H9 (cell line): ENCODE data around the gene KCNJ15. TPM values are rescaled to one million over a fixed set of nuclear protein-coding genes. Genes with fewer than 3 reads are reported as not detected.

Experiments used
- DNase-seq: peaks from one replicate; pipeline ENCODE4 v3.0.0-alpha.2; 2017
- H2AFZ ChIP-seq: one replicate; pipeline ENCODE4 v1.6.1; 2013; ENCODE audit warnings: mild to moderate bottlenecking, low read length, control low read depth, moderate library complexity
- H2AK5ac ChIP-seq: 2 replicates; pipeline ENCODE4 v1.6.1; 2013; ENCODE audit warnings: low read length, control low read depth, mixed read lengths; ENCODE audit not compliant: insufficient read length
- H2BK120ac ChIP-seq: one replicate; pipeline ENCODE4 v1.6.1; 2013; ENCODE audit warnings: low read depth, mild to moderate bottlenecking, low read length, control low read depth, inconsistent platforms; ENCODE audit not compliant: poor library complexity, severe bottlenecking
- H2BK12ac ChIP-seq: 2 replicates; pipeline ENCODE4 v1.6.1; 2013; ENCODE audit warnings: low read length, control low read depth, mixed read lengths, low read depth; ENCODE audit not compliant: insufficient read length
- H2BK15ac ChIP-seq: 2 replicates; pipeline ENCODE4 v1.6.1; 2013; ENCODE audit warnings: low read depth, low read length, control low read depth
- H2BK20ac ChIP-seq: one replicate; pipeline ENCODE4 v1.6.1; 2013; ENCODE audit warnings: low read depth, mild to moderate bottlenecking, low read length, control low read depth, inconsistent platforms; ENCODE audit not compliant: poor library complexity, severe bottlenecking
- H2BK5ac ChIP-seq: 2 replicates; pipeline ENCODE4 v1.6.1; 2013; ENCODE audit warnings: low read length, control low read depth, mixed read lengths; ENCODE audit not compliant: insufficient read length
- H3K14ac ChIP-seq: 2 replicates; pipeline ENCODE4 v1.6.1; 2013; ENCODE audit warnings: low read length, control low read depth; ENCODE audit not compliant: insufficient read depth
- H3K18ac ChIP-seq: 2 replicates; pipeline ENCODE4 v1.6.1; 2013; ENCODE audit warnings: low read depth, mild to moderate bottlenecking, mixed read lengths, low read length, control low read depth; ENCODE audit not compliant: insufficient read length
- H3K23ac ChIP-seq: 2 replicates; pipeline ENCODE4 v1.6.1; 2013; ENCODE audit warnings: low read length, control low read depth, mixed read lengths, low read depth; ENCODE audit not compliant: insufficient read length
- H3K23me2 ChIP-seq: 2 replicates; pipeline ENCODE4 v1.6.1; 2013; ENCODE audit warnings: low read depth, mild to moderate bottlenecking, mixed read lengths, low read length, control low read depth; ENCODE audit not compliant: insufficient read length, poor library complexity, severe bottlenecking
- H3K27ac ChIP-seq: 2 replicates; pipeline ENCODE4 v1.5.1; 2013; ENCODE audit warnings: low read length, control low read depth, mixed read lengths, low read depth; ENCODE audit not compliant: insufficient read length
- H3K27me3 ChIP-seq: 2 replicates; pipeline ENCODE4 v1.6.1; 2013; ENCODE audit warnings: low read length, control low read depth, inconsistent platforms; ENCODE audit not compliant: insufficient read depth
- H3K4ac ChIP-seq: 2 replicates; pipeline ENCODE4 v1.6.1; 2013; ENCODE audit warnings: low read depth, mild to moderate bottlenecking, control low read depth, inconsistent platforms, low read length, moderate library complexity
- H3K4me1 ChIP-seq: 2 replicates; pipeline ENCODE4 v1.6.1; 2013; ENCODE audit warnings: low read length, control low read depth, inconsistent platforms; ENCODE audit not compliant: insufficient read depth
- H3K4me2 ChIP-seq: 2 replicates; pipeline ENCODE4 v1.6.1; 2013; ENCODE audit warnings: low read length, control low read depth, mixed read lengths; ENCODE audit not compliant: insufficient read length, insufficient read depth
- H3K56ac ChIP-seq: 2 replicates; pipeline ENCODE4 v1.6.1; 2013; ENCODE audit warnings: low read depth, mild to moderate bottlenecking, mixed read lengths, low read length, control low read depth; ENCODE audit not compliant: insufficient read length
- H3K79me1 ChIP-seq: 2 replicates; pipeline ENCODE4 v1.6.1; 2013; ENCODE audit warnings: low read depth, mild to moderate bottlenecking, moderate library complexity, low read length, control low read depth, inconsistent platforms; ENCODE audit not compliant: insufficient read depth, poor library complexity, severe bottlenecking
- H3K79me2 ChIP-seq: 2 replicates; pipeline ENCODE4 v1.6.1; 2013; ENCODE audit warnings: low read length, control low read depth, inconsistent platforms; ENCODE audit not compliant: insufficient read depth
- H3K9ac ChIP-seq: 2 replicates; pipeline ENCODE4 v1.6.1; 2013; ENCODE audit warnings: low read length, control low read depth, mixed read lengths; ENCODE audit not compliant: insufficient read length; ENCODE audit errors: extremely low read depth
- H3K9me3 ChIP-seq: one replicate; pipeline ENCODE4 v1.6.1; 2013; ENCODE audit warnings: low read depth, low read length, inconsistent platforms; ENCODE audit not compliant: control insufficient read depth
- H3T11ph ChIP-seq: one replicate; pipeline ENCODE4 v1.6.1; 2013; ENCODE audit warnings: mild to moderate bottlenecking, low read length, control low read depth, inconsistent platforms
- H4K20me1 ChIP-seq: one replicate; pipeline ENCODE4 v1.6.1; 2013; ENCODE audit not compliant: control insufficient read depth, insufficient read length, insufficient read depth
- H4K5ac ChIP-seq: 2 replicates; pipeline ENCODE4 v1.6.1; 2013; ENCODE audit warnings: low read depth, mild to moderate bottlenecking, mixed read lengths, low read length, control low read depth; ENCODE audit not compliant: insufficient read length
- H4K8ac ChIP-seq: replicated peaks from 2 replicates; pipeline ENCODE4 v1.6.1; 2013; ENCODE audit warnings: low read length, control low read depth, mixed read lengths, low read depth; ENCODE audit not compliant: insufficient read length
- H4K91ac ChIP-seq: 2 replicates; pipeline ENCODE4 v1.6.1; 2013; ENCODE audit warnings: low read depth, mild to moderate bottlenecking, moderate library complexity, mixed read lengths, low read length, control low read depth; ENCODE audit not compliant: insufficient read length
- H3K27ac Mint-ChIP-seq, 3 experiments: 2 replicates in 2 of 3; 3 replicates in 1 of 3; pipeline ENCODE4 v1.8.0; 2020 to 2021; ENCODE audit warnings: mixed read lengths in 3 of 3, mild to moderate bottlenecking in 1 of 3, moderate library complexity in 1 of 3
- H3K27me3 Mint-ChIP-seq: 2 replicates; pipeline ENCODE4 v1.8.0; 2021; ENCODE audit warnings: low read depth, mild to moderate bottlenecking, moderate library complexity, mixed read lengths
- H3K36me3 Mint-ChIP-seq, 3 experiments: 2 replicates in 2 of 3; 3 replicates in 1 of 3; pipeline ENCODE4 v1.8.0; 2020 to 2021; ENCODE audit warnings: low read depth in 3 of 3, mixed read lengths in 3 of 3; ENCODE audit not compliant: insufficient read depth in 1 of 3
- H3K4me1 Mint-ChIP-seq, 2 experiments: 2 replicates each; pipeline ENCODE4 v1.8.0; 2020; ENCODE audit warnings: mixed read lengths in 2 of 2
- H3K4me3 Mint-ChIP-seq, 2 experiments: 2 replicates in 1 of 2; 3 replicates in 1 of 2; pipeline ENCODE4 v1.8.0; 2020 to 2021; ENCODE audit warnings: mild to moderate bottlenecking in 2 of 2, mixed read lengths in 2 of 2, moderate library complexity in 1 of 2
- H3K9me3 Mint-ChIP-seq, 2 experiments: 2 replicates in 1 of 2; 3 replicates in 1 of 2; pipeline ENCODE4 v1.8.0; 2020; ENCODE audit warnings: mild to moderate bottlenecking in 2 of 2, mixed read lengths in 2 of 2, moderate library complexity in 1 of 2
- WGBS: extraction: QIAGEN DNeasy Blood & Tissue Kit; methylation state at CpG from one replicate; pipeline ENCODE4 v1.1.7; 2013; ENCODE audit warnings: missing lambda C conversion rate, low lambda C conversion rate, mixed read lengths; ENCODE audit not compliant: insufficient read length; ENCODE audit errors: extremely low coverage; 5-methylcytosine and 5-hydroxymethylcytosine counted together
- total RNA-seq: library from RNA; stranded (reverse); gene quantifications from 2 replicates; pipeline ENCODE4 v1.2.1, GENCODE V29; 2021
- TF ChIP-seq, protein P1 (sequence below): fragments of 200-600 bp; sonication (generic); conservative IDR thresholded peaks from 3 replicates; pipeline ENCODE4 v1.8.0; 2021; ENCODE audit warnings: antibody characterized with exemption, mild to moderate bottlenecking

KCNJ15 gene
- total RNA-seq, 1 experiment from 2014 or later, result not detected

DNA sequence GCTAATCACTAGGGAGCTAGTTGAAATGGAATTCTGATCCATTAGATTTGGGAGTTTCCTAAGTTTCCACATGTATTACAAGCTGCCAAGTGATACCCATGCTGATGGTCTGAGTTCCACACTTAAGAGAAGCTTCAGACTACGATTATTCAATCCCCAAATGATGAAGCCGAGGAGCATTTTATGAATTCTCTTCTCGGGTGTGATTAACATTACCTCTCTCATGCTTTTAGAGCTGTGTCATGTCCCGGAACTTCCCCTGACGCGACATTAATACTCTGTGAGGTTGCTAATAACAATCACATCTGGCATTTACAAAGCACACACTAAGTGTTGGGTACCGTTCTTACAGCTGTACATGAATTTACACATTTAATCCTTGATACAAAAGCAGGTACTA, 63.0 kb downstream of the KCNJ15 start:
- H3K9ac ChIP-seq, result no peak overlapping the region

More for the DNA sequence above, 63.0 kb downstream of the KCNJ15 start:
- H3K4me3 Mint-ChIP-seq, result no peak overlapping the region
- WGBS, result no CpG with 5 or more reads among the region's 7 CpGs
- no peak overlapping the region for H2BK20ac ChIP-seq
- H2BK120ac ChIP-seq, result no peak overlapping the region
- no peaks in the 10 kb centered on the region for H3K79me2 ChIP-seq
- peaks cover 3% of the 10 kb centered on the region; the same call in 1 of the 2 replicates for H3K4me1 ChIP-seq
- H4K91ac ChIP-seq, result no peak overlapping the region
- H3K27me3 ChIP-seq, result no peaks in the 10 kb centered on the region
- H3K27ac ChIP-seq, result no peak overlapping the region
- no peak overlapping the region for H4K8ac ChIP-seq
- H4K20me1 ChIP-seq, result no peaks in the 10 kb centered on the region
- peaks cover 14% of the 10 kb centered on the region in 2 experiments for H3K4me1 Mint-ChIP-seq
- no peak overlapping the region for H3K18ac ChIP-seq
- H3K23ac ChIP-seq, result no peak overlapping the region
- H3K79me1 ChIP-seq, result no peaks in the 10 kb centered on the region
- H3K9me3 ChIP-seq, result no peaks in the 10 kb centered on the region
- TF ChIP-seq, protein P1, sequence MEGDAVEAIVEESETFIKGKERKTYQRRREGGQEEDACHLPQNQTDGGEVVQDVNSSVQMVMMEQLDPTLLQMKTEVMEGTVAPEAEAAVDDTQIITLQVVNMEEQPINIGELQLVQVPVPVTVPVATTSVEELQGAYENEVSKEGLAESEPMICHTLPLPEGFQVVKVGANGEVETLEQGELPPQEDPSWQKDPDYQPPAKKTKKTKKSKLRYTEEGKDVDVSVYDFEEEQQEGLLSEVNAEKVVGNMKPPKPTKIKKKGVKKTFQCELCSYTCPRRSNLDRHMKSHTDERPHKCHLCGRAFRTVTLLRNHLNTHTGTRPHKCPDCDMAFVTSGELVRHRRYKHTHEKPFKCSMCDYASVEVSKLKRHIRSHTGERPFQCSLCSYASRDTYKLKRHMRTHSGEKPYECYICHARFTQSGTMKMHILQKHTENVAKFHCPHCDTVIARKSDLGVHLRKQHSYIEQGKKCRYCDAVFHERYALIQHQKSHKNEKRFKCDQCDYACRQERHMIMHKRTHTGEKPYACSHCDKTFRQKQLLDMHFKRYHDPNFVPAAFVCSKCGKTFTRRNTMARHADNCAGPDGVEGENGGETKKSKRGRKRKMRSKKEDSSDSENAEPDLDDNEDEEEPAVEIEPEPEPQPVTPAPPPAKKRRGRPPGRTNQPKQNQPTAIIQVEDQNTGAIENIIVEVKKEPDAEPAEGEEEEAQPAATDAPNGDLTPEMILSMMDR, result no peak
- H3K9me3 Mint-ChIP-seq, result no peaks in the 10 kb centered on the region; a peak in 1 of 5 replicates
- no peak overlapping the region for H3K14ac ChIP-seq
- H2AK5ac ChIP-seq, result no peak overlapping the region
- no peak overlapping the region for H2BK5ac ChIP-seq
- H3K27me3 Mint-ChIP-seq, result peaks cover 2% of the 10 kb centered on the region; the same call in 1 of the 2 replicates
- no peak overlapping the region for H2AFZ ChIP-seq
- no peak overlapping the region for H3K27ac Mint-ChIP-seq
- H2BK15ac ChIP-seq, result no peak overlapping the region
- no peak overlapping the region for H3K56ac ChIP-seq
- no peak for DNase-seq
- H4K5ac ChIP-seq, result no peak overlapping the region
- H3K4ac ChIP-seq, result no peak overlapping the region
- no peak overlapping the region for H3K4me2 ChIP-seq
- no peaks in the 10 kb centered on the region for H3K23me2 ChIP-seq
- H3K36me3 Mint-ChIP-seq, result no peaks in the 10 kb centered on the region
- H3T11ph ChIP-seq, result no peak overlapping the region
- no peak overlapping the region for H2BK12ac ChIP-seq
